ENCODE data around the gene RAPGEF4.
"Not testable (repeated sequence)": the region's sequence is repeated elsewhere in the genome, so short reads cannot be mapped to it uniquely, and the experiment has no call there.

Gene RAPGEF4

DNA sequence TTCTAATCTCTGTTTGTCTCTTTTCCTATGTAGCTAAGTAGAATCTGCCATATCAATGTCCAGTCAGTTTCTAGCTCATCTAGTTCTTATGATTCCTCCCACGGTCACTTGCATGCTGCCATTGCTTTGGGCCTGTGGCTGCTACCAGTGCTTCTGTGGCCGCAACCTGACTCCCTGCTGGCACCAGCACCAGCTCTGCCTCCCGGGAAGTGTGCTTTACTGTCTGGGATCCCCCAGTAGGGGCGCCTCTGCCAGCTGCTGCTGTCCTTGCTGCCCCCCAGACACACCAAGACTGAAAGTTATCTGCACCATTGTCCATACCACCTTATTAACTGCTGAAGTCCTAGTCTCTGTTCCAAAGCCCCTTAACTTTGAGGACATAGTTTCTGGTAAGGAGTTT is 56.3 kb downstream of the RAPGEF4 start:
- no peak for DNase-seq
- Histone ChIP-seq H3K79me2 (ENCODE audit: control insufficient read depth, insufficient read depth, low read length, poor library complexity) (no peaks in the 10 kb centered on the region), H2BK5ac (ENCODE audit: low read depth, low read length, poor library complexity) (no peak overlapping the region), H3K23ac (ENCODE audit: low read length) (no peak overlapping the region), H3K27me3 (ENCODE audit: insufficient read depth, low read length) (no peaks in the 10 kb centered on the region), H3K4me1 (ENCODE audit: control insufficient read depth in 1 of 2, insufficient read depth in 2 of 2, low read length in 2 of 2) (no peaks in the 10 kb centered on the region), H3K79me1 (ENCODE audit: low read length) (no peaks in the 10 kb centered on the region), H2AK5ac (ENCODE audit: low read length) (no peak overlapping the region), H2AFZ (ENCODE audit: insufficient read depth, low read length, poor library complexity) (no peak overlapping the region), H3K27ac (ENCODE audit: low read depth, low read length) (no peak overlapping the region), H3K18ac (ENCODE audit: low read length) (no peak overlapping the region), H3K14ac (ENCODE audit: low read length) (no peak overlapping the region), H3K4me2 (ENCODE audit: low read length) (no peak overlapping the region), H3K4me3 (ENCODE audit: low read depth, low read length) (no peak overlapping the region), H3K9me3 (ENCODE audit: insufficient read depth, low read depth, low read length) (peaks cover 1% of the 10 kb centered on the region), H3K9ac (ENCODE audit: low read length) (no peak overlapping the region), H3K4ac (ENCODE audit: low read depth, low read length) (no peak overlapping the region), H4K8ac (ENCODE audit: low read depth, low read length) (no peak overlapping the region), H2BK12ac (ENCODE audit: low read length) (no peak overlapping the region), H4K12ac (ENCODE audit: low read depth, low read length) (no peak overlapping the region), H4K91ac (ENCODE audit: low read depth, low read length) (no peak overlapping the region), H3K36me3 (ENCODE audit: control insufficient read depth in 1 of 2, insufficient read depth in 2 of 2, low read length in 2 of 2) (no peaks in the 10 kb centered on the region), H2BK120ac (ENCODE audit: insufficient read depth, low read length, poor library complexity) (no peak overlapping the region)
- no CpG with 5 or more reads among the region's 4 CpGs for WGBS (ENCODE audit: extremely low coverage, insufficient coverage, insufficient read length)

DNA sequence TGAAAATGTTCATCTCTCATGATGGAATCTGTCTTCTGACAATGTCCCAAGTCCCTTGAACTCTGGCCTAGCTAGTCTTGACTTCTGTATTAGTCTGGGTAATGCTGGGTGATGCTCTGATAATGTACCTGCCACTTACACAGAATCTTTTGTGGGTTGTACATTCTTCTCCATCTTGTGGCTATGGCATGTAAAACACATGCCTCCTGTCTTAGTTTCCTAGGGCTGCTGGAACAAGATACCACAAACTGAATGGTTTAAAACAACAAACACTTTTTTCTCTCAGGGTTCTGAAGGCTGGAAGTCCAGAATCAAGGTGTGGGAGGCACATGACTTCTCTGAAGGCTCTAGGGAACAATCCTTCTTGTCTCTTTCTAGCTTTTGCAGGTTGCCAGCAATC is 57.1 kb downstream of the RAPGEF4 start:
- no peak overlapping the region for H2BK12ac ChIP-seq (ENCODE audit: low read length)
- no peak overlapping the region for H3K23ac ChIP-seq (ENCODE audit: low read length)
- no peak overlapping the region for H3K9ac ChIP-seq (ENCODE audit: low read length)
- no peak overlapping the region for H4K12ac ChIP-seq (ENCODE audit: low read depth, low read length)
- H2BK120ac ChIP-seq (ENCODE audit: insufficient read depth, low read length, poor library complexity): no peak overlapping the region
- no peak overlapping the region for H3K18ac ChIP-seq (ENCODE audit: low read length)
- no peak overlapping the region for H4K91ac ChIP-seq (ENCODE audit: low read depth, low read length)
- no peak overlapping the region for H3K4ac ChIP-seq (ENCODE audit: low read depth, low read length)
- H3K9me3 ChIP-seq (ENCODE audit: insufficient read depth, low read depth, low read length): peaks cover 1% of the 10 kb centered on the region
- H3K27me3 ChIP-seq (ENCODE audit: insufficient read depth, low read length): no peaks in the 10 kb centered on the region
- no peak for DNase-seq
- H3K14ac ChIP-seq (ENCODE audit: low read length): no peak overlapping the region
- no peak overlapping the region for H2AK5ac ChIP-seq (ENCODE audit: low read length)
- H3K4me1 ChIP-seq (ENCODE audit: control insufficient read depth in 1 of 2, insufficient read depth in 2 of 2, low read length in 2 of 2): no peaks in the 10 kb centered on the region
- no peaks in the 10 kb centered on the region for H3K36me3 ChIP-seq (ENCODE audit: control insufficient read depth in 1 of 2, insufficient read depth in 2 of 2, low read length in 2 of 2)
- H2BK5ac ChIP-seq (ENCODE audit: low read depth, low read length, poor library complexity): no peak overlapping the region
- H2AFZ ChIP-seq (ENCODE audit: insufficient read depth, low read length, poor library complexity): no peak overlapping the region
- H3K4me3 ChIP-seq (ENCODE audit: low read depth, low read length): no peak overlapping the region
- H3K79me1 ChIP-seq (ENCODE audit: low read length): no peaks in the 10 kb centered on the region
- no peak overlapping the region for H3K4me2 ChIP-seq (ENCODE audit: low read length)
- no peak overlapping the region for H4K8ac ChIP-seq (ENCODE audit: low read depth, low read length)
- no peaks in the 10 kb centered on the region for H3K79me2 ChIP-seq (ENCODE audit: control insufficient read depth, insufficient read depth, low read length, poor library complexity)
- H3K27ac ChIP-seq (ENCODE audit: low read depth, low read length): no peak overlapping the region

DNA sequence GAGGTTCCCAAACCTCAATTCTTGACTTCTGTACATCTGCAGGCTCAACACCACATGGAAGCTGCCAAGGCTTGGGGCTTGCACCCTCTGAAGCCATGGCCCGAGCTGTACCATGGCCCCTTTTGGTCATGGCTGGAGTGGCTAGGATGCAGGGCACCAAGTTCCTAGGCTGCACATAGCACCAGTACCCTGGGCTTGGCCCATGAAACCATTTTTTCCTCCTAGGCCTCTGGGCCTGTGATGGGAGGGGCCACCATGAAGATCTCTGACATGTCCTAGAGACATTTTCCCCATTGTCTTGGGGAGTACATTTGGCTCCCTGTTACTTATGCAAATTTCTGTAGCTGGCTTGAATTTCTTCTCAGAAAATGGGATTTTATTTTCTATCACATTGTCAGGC is 67.7 kb downstream of the RAPGEF4 start:
- H3K4me1 ChIP-seq (ENCODE audit: control insufficient read depth in 1 of 2, insufficient read depth in 2 of 2, low read length in 2 of 2); H3K14ac ChIP-seq (ENCODE audit: low read length); H3K9ac ChIP-seq (ENCODE audit: low read length); H3K18ac ChIP-seq (ENCODE audit: low read length); H3K23ac ChIP-seq (ENCODE audit: low read length); H3K4me2 ChIP-seq (ENCODE audit: low read length); H4K8ac ChIP-seq (ENCODE audit: low read depth, low read length); H4K91ac ChIP-seq (ENCODE audit: low read depth, low read length); H2AFZ ChIP-seq (ENCODE audit: insufficient read depth, low read length, poor library complexity); DNase-seq; H3K79me2 ChIP-seq (ENCODE audit: control insufficient read depth, insufficient read depth, low read length, poor library complexity); H4K12ac ChIP-seq (ENCODE audit: low read depth, low read length); H3K4ac ChIP-seq (ENCODE audit: low read depth, low read length); H3K79me1 ChIP-seq (ENCODE audit: low read length); H3K27ac ChIP-seq (ENCODE audit: low read depth, low read length); H2BK12ac ChIP-seq (ENCODE audit: low read length); H3K27me3 ChIP-seq (ENCODE audit: insufficient read depth, low read length); H2AK5ac ChIP-seq (ENCODE audit: low read length); H3K4me3 ChIP-seq (ENCODE audit: low read depth, low read length); H3K36me3 ChIP-seq (ENCODE audit: control insufficient read depth in 1 of 2, insufficient read depth in 2 of 2, low read length in 2 of 2); H2BK5ac ChIP-seq (ENCODE audit: low read depth, low read length, poor library complexity); H2BK120ac ChIP-seq (ENCODE audit: insufficient read depth, low read length, poor library complexity): not testable (repeated sequence)
- peaks cover 10% of the 10 kb centered on the region for H3K9me3 ChIP-seq (ENCODE audit: insufficient read depth, low read depth, low read length)
- no CpG with 5 or more reads among the region's 1 CpG for WGBS (ENCODE audit: extremely low coverage, insufficient coverage, insufficient read length)

DNA sequence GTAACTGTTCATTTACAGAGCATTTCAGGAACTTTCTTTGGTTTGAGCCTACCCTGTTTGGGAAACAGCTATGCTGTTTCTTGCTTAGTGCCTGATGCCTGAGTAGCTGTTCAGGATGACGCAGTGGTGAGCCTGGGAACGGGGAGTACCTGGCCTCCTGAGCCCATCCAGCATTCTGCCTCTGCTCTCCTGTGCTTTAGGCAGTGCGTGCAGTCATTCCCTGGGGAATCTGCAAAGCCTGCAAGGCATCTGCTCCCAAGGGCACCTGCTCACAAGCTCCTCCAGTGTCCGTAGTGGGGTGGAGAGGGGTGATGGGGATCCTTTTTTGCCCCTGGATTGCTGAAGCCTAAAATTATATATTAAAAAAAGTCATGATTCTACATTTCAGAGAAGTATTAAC is 68.8 kb downstream of the RAPGEF4 start:
- H2BK120ac ChIP-seq (ENCODE audit: insufficient read depth, low read length, poor library complexity): no peak overlapping the region
- no peak for DNase-seq
- no CpG with 5 or more reads among the region's 4 CpGs for WGBS (ENCODE audit: extremely low coverage, insufficient coverage, insufficient read length)

More for the DNA sequence above, 68.8 kb downstream of the RAPGEF4 start:
- H3K27me3 ChIP-seq (ENCODE audit: insufficient read depth, low read length): no peaks in the 10 kb centered on the region
- no peak overlapping the region for H3K4me3 ChIP-seq (ENCODE audit: low read depth, low read length)
- no peak overlapping the region for H4K12ac ChIP-seq (ENCODE audit: low read depth, low read length)
- no peak overlapping the region for H3K4ac ChIP-seq (ENCODE audit: low read depth, low read length)
- no peak overlapping the region for H2BK12ac ChIP-seq (ENCODE audit: low read length)
- no peak overlapping the region for H2BK5ac ChIP-seq (ENCODE audit: low read depth, low read length, poor library complexity)
- H3K4me1 ChIP-seq (ENCODE audit: control insufficient read depth in 1 of 2, insufficient read depth in 2 of 2, low read length in 2 of 2): no peaks in the 10 kb centered on the region
- no peak overlapping the region for H3K27ac ChIP-seq (ENCODE audit: low read depth, low read length)
- H3K4me2 ChIP-seq (ENCODE audit: low read length): no peak overlapping the region
- no peaks in the 10 kb centered on the region for H3K79me2 ChIP-seq (ENCODE audit: control insufficient read depth, insufficient read depth, low read length, poor library complexity)
- no peaks in the 10 kb centered on the region for H3K79me1 ChIP-seq (ENCODE audit: low read length)
- no peak overlapping the region for H3K14ac ChIP-seq (ENCODE audit: low read length)
- no peak overlapping the region for H4K91ac ChIP-seq (ENCODE audit: low read depth, low read length)
- H2AK5ac ChIP-seq (ENCODE audit: low read length): no peak overlapping the region
- no peak overlapping the region for H3K18ac ChIP-seq (ENCODE audit: low read length)
- H4K8ac ChIP-seq (ENCODE audit: low read depth, low read length): no peak overlapping the region
- H2AFZ ChIP-seq (ENCODE audit: insufficient read depth, low read length, poor library complexity): no peak overlapping the region
- no peak overlapping the region for H3K23ac ChIP-seq (ENCODE audit: low read length)
- no peaks in the 10 kb centered on the region for H3K36me3 ChIP-seq (ENCODE audit: control insufficient read depth in 1 of 2, insufficient read depth in 2 of 2, low read length in 2 of 2)
- peaks cover 10% of the 10 kb centered on the region for H3K9me3 ChIP-seq (ENCODE audit: insufficient read depth, low read depth, low read length)
- no peak overlapping the region for H3K9ac ChIP-seq (ENCODE audit: low read length)

All from trophoblast cell (in vitro differentiated cells and primary cell).